Thoracic aorta (tissue), 2 donors: ENCODE results near the gene FAM229A. TPM values are rescaled to one million over a fixed set of nuclear protein-coding genes. Genes with fewer than 3 reads are reported as not detected.

Experiments
- ATAC-seq: fragments of 150-250 bp; one replicate; pipeline ENCODE4 v1.8.0; 2017; ENCODE audit warnings: low read depth; ENCODE audit not compliant: insufficient number of reproducible peaks, low FRiP score
- DNase-seq: peaks from one replicate; pipeline ENCODE4 v3.0.0-alpha.2; 2020; ENCODE audit warnings: low spot score
- H3K27ac ChIP-seq, 2 donors: fragments of 200-600 bp; sonication (generic); 1 replicate in 1 of 2; 2 replicates in 1 of 2; pipeline ENCODE4 v1.5.1; 2016; ENCODE audit warnings: mild to moderate bottlenecking in 2 of 2, moderate library complexity in 2 of 2
- H3K27me3 ChIP-seq: fragments of 200-600 bp; sonication (generic); replicated peaks from 2 replicates; pipeline ENCODE4 v1.6.0; 2016; ENCODE audit warnings: mild to moderate bottlenecking; ENCODE audit not compliant: insufficient read depth
- H3K36me3 ChIP-seq: fragments of 200-600 bp; sonication (generic); one replicate; pipeline ENCODE4 v1.5.1; 2016
- H3K4me1 ChIP-seq, 2 donors: fragments of 200-600 bp; sonication (generic); 1 replicate in 1 of 2; 2 replicates in 1 of 2; pipeline versions ENCODE4 v1.5.1 to v1.6.0; 2016; ENCODE audit warnings: low read depth in 2 of 2, mild to moderate bottlenecking in 1 of 2; ENCODE audit not compliant: control insufficient read depth in 1 of 2
- H3K4me3 ChIP-seq: fragments of 200-600 bp; sonication (generic); 2 replicates; pipeline ENCODE4 v1.5.1; 2016; ENCODE audit warnings: mild to moderate bottlenecking
- H3K9me3 ChIP-seq: fragments of 200-600 bp; sonication (generic); 2 replicates; pipeline ENCODE4 v1.5.1; 2016
- CTCF ChIP-seq: fragments of 200-600 bp; sonication (generic); IDR thresholded peaks from one replicate; pipeline ENCODE4 v1.5.1; 2019; ENCODE audit warnings: antibody characterized with exemption
- total RNA-seq, 2 donors: library from RNA; depleted of rRNA; stranded (reverse); fragments of >200 nt; gene quantifications; one replicate each; pipeline versions ENCODE4 v1.1.0 to v1.2.3, GENCODE V29; 2016

FAM229A gene
- total RNA-seq, 2 donors from 2014 or later = 11.8 to 12.0 TPM

GRCh38 chr1:32321712-32322291 is 40.5 kb downstream of the FAM229A start:
- H3K4me1 ChIP-seq = no peaks in the 10 kb centered on the region
- no peaks in the 10 kb centered on the region for H3K27me3 ChIP-seq
- no peaks in the 10 kb centered on the region for H3K9me3 ChIP-seq
- no peak overlapping the region for H3K27ac ChIP-seq
- H3K36me3 ChIP-seq = peaks cover 12% of the 10 kb centered on the region
- no peak for TF ChIP-seq CTCF
- no peak for DNase-seq
- no peak for ATAC-seq
- no peak overlapping the region for H3K4me3 ChIP-seq

DNA sequence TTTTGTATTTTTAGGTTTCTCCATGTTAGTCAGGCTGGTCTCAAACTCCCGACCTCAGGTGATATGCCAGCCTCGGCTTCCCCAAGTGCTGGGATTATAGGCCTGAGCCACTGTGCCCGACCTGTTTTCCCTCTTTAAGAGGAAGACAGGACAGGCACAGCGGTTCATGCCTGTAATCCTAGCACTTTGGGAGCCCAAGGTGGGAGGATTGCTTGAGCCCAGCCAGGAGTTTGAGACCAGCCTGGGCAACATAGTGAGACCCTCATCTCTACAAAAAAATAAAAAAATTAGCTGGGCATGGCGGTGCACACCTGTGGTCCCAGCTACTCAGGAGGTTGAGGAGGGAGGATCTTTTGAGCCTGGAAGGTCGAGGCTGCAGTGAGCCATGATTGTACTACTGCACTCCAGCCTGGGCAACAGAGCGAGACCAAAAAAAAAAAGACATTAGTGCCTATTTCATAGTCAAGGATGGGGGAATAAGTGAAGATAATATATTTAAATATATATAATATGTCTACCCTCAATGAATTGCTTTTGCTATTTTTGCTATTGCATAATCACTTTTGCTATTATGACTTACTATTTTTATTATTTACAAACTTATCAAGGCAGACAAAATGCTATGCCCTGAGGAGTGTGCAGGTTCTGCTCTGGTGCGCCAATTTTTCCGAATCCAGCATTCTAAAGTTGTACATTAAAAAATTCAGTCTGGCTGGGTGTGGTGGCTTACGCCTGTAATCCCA is 44.0 kb downstream of the FAM229A start:
- peaks cover 11% of the 10 kb centered on the region for H3K36me3 ChIP-seq
- no peak overlapping the region for H3K4me3 ChIP-seq
- H3K27me3 ChIP-seq = no peaks in the 10 kb centered on the region
- H3K27ac ChIP-seq = no peak overlapping the region
- DNase-seq (no peak), ATAC-seq (no peak)
- no peaks in the 10 kb centered on the region for H3K9me3 ChIP-seq
- H3K4me1 ChIP-seq = no peaks in the 10 kb centered on the region
- TF ChIP-seq CTCF = no peak

GRCh38 chr1:32316903-32317277 is 45.4 kb downstream of the FAM229A start:
- H3K4me1 ChIP-seq = no peaks in the 10 kb centered on the region
- H3K27ac ChIP-seq = no peak overlapping the region
- ATAC-seq (no peak), DNase-seq (no peak)
- no peaks in the 10 kb centered on the region for H3K27me3 ChIP-seq
- no peak overlapping the region for H3K4me3 ChIP-seq
- peaks cover 11% of the 10 kb centered on the region for H3K36me3 ChIP-seq
- no peaks in the 10 kb centered on the region for H3K9me3 ChIP-seq
- no peak for TF ChIP-seq CTCF

DNA sequence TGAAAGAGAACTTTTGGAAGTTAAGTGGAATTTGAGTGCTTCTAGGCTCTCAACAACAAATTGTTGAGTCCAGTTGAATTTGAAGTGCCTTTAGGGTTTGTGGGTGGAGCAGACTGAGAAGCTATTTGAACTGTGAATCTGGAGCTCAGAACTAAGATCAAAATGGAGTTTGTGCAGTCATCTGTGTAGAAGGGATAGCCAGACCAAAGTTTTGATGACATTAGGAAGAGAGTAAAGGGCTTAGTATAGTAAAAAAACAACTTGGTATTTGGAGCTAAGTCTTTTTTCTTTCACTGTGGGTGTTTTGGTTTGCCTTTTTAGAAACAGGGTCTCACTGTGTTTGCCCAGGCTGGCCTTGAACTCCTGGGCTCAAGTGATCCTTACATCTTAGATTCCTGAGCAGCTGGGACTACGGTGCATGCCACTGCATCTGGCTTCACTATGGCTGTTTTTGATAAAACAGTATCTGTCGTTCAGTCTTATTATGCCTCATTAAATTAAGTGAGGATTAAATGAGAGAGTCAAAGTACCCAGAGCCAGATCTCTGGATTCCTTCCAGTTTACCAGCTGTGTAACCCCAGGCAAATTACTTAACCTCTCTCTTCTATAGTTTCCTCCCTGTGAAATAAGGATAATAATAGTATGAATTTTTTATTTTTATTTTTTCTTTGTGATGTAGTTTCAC is 50.4 kb downstream of the FAM229A start:
- no peak overlapping the region for H3K27ac ChIP-seq
- TF ChIP-seq CTCF = no peak
- H3K36me3 ChIP-seq = no peaks in the 10 kb centered on the region
- ATAC-seq (no peak), DNase-seq (no peak)
- H3K9me3 ChIP-seq = no peaks in the 10 kb centered on the region
- no peaks in the 10 kb centered on the region for H3K4me1 ChIP-seq
- H3K4me3 ChIP-seq = no peak overlapping the region
- H3K27me3 ChIP-seq = no peaks in the 10 kb centered on the region

Other genes with a start within 250 kb of the FAM229A start
- 10 to 100 TPM; 57.5 to 89.5 TPM for gene TXLNA, start 182.8 kb downstream of the FAM229A start, total RNA-seq
- 1 to 10 TPM in 1 of 2 donors, not detected in 1; 2.0 TPM for gene CCDC28B, start 161.9 kb downstream of the FAM229A start, total RNA-seq
- 1 to 10 TPM in 1 of 2 donors, not detected in 1; 1.4 TPM for gene IQCC, start 156.8 kb downstream of the FAM229A start, total RNA-seq
- gene DCDC2B, start 153.4 kb downstream of the FAM229A start, total RNA-seq = not detected
- gene TMEM234, start 140.1 kb downstream of the FAM229A start, total RNA-seq = 10 to 100 TPM in 1 of 2 donors, 1 to 10 TPM in 1; 9.5 to 20.0 TPM
- 100 to 1,000 TPM; 105 to 114 TPM for gene EIF3I, start 140.1 kb downstream of the FAM229A start, total RNA-seq
- 1 to 10 TPM in 1 of 2 donors, under 1 TPM in 1; 0.78 to 6.1 TPM for gene FAM167B, start 115.3 kb downstream of the FAM229A start, total RNA-seq
- 10 to 100 TPM in 1 of 2 donors, 1 to 10 TPM in 1; 4.1 to 10.5 TPM for gene LCK, start 111.2 kb downstream of the FAM229A start, total RNA-seq
- 10 to 100 TPM; 50.9 to 52.0 TPM for gene HDAC1, start 70.4 kb downstream of the FAM229A start, total RNA-seq
- 10 to 100 TPM in 1 of 2 donors, 1 to 10 TPM in 1; 3.7 to 10.9 TPM for gene MARCKSL1, start 26.3 kb downstream of the FAM229A start, total RNA-seq
- 1 to 10 TPM; 1.1 to 2.3 TPM for gene TSSK3, start 54 bp upstream of the FAM229A start, total RNA-seq
- 10 to 100 TPM; 70.8 to 84.9 TPM for gene BSDC1, start 32.0 kb upstream of the FAM229A start, total RNA-seq
- not detected for gene ZBTB8B, start 102.6 kb upstream of the FAM229A start, total RNA-seq
- 1 to 10 TPM; 4.5 to 5.6 TPM for gene ZBTB8A, start 176.9 kb upstream of the FAM229A start, total RNA-seq